Neuronal stem cell (in vitro differentiated cells): ENCODE measurements around the gene NFYC.
A peak's percentile ranks its signal among the peaks of the same experiment; 100 is the strongest.

Source experiments
- DNase-seq: peaks from one replicate; pipeline ENCODE4 v3.0.0-alpha.2; 2013; ENCODE audit warnings: low spot score
- H2AFZ ChIP-seq: one replicate; pipeline ENCODE4 v1.6.1; 2013; ENCODE audit warnings: mild to moderate bottlenecking, low read length, inconsistent platforms
- H2AK5ac ChIP-seq: 2 replicates; pipeline ENCODE4 v1.6.1; 2013; ENCODE audit warnings: low read depth, mild to moderate bottlenecking, inconsistent platforms, low read length, moderate library complexity, mixed read lengths
- H2BK120ac ChIP-seq: 2 replicates; pipeline ENCODE4 v1.6.1; 2013; ENCODE audit warnings: low read depth, mild to moderate bottlenecking, inconsistent platforms, low read length, moderate library complexity, mixed read lengths
- H2BK12ac ChIP-seq: one replicate; pipeline ENCODE4 v1.6.1; 2013; ENCODE audit warnings: low read length, inconsistent platforms
- H2BK15ac ChIP-seq: 2 replicates; pipeline ENCODE4 v1.6.1; 2013; ENCODE audit warnings: mild to moderate bottlenecking, low read length, inconsistent platforms, mixed read lengths
- H2BK5ac ChIP-seq: one replicate; pipeline ENCODE4 v1.6.1; 2013; ENCODE audit warnings: inconsistent platforms, mild to moderate bottlenecking, low read length, moderate library complexity
- H3K14ac ChIP-seq: one replicate; pipeline ENCODE4 v1.6.1; 2013; ENCODE audit warnings: low read length, inconsistent platforms
- H3K18ac ChIP-seq: 2 replicates; pipeline ENCODE4 v1.6.1; 2013; ENCODE audit warnings: low read length, inconsistent platforms
- H3K23ac ChIP-seq: 2 replicates; pipeline ENCODE4 v1.6.1; 2013; ENCODE audit warnings: low read depth, mild to moderate bottlenecking, mixed read lengths, low read length, inconsistent platforms; ENCODE audit not compliant: poor library complexity
- H3K27ac ChIP-seq: replicated peaks from 3 replicates; pipeline ENCODE4 v1.5.1; 2013; ENCODE audit warnings: low read length, inconsistent platforms
- H3K27me3 ChIP-seq, 3 experiments: 2 replicates each; pipeline ENCODE4 v1.6.1; 2013; ENCODE audit warnings: low read length in 3 of 3, mild to moderate bottlenecking in 2 of 3, inconsistent platforms in 1 of 3, low read depth in 1 of 3, mixed read lengths in 1 of 3, moderate library complexity in 1 of 3; ENCODE audit not compliant: control insufficient read depth in 3 of 3, insufficient read depth in 3 of 3
- H3K36me3 ChIP-seq, 2 donors: replicated peaks in 1 of 2; 2 replicates each; pipeline ENCODE4 v1.6.1; 2013; ENCODE audit warnings: low read length in 2 of 2; ENCODE audit not compliant: control insufficient read depth in 2 of 2, insufficient read depth in 2 of 2
- H3K4ac ChIP-seq: 2 replicates; pipeline ENCODE4 v1.6.1; 2013; ENCODE audit warnings: inconsistent platforms, mild to moderate bottlenecking, low read length, moderate library complexity
- H3K4me1 ChIP-seq, 2 donors: 1 replicate in 1 of 2; 2 replicates in 1 of 2; pipeline ENCODE4 v1.6.1; 2013; ENCODE audit warnings: low read length in 2 of 2, low read depth in 1 of 2; ENCODE audit not compliant: control insufficient read depth in 2 of 2, insufficient read depth in 1 of 2
- H3K4me2 ChIP-seq: one replicate; pipeline ENCODE4 v1.6.1; 2013; ENCODE audit warnings: mild to moderate bottlenecking, low read length, inconsistent platforms; ENCODE audit not compliant: insufficient read depth, poor library complexity, severe bottlenecking
- H3K4me3 ChIP-seq, 2 donors: 2 replicates each; pipeline ENCODE4 v1.5.1; 2013; ENCODE audit warnings: low read length in 2 of 2, mild to moderate bottlenecking in 2 of 2, inconsistent platforms in 1 of 2, moderate library complexity in 1 of 2
- H3K79me1 ChIP-seq: one replicate; pipeline ENCODE4 v1.6.1; 2013; ENCODE audit warnings: low read depth, mild to moderate bottlenecking, inconsistent platforms, low read length, moderate library complexity
- H3K9ac ChIP-seq: one replicate; pipeline ENCODE4 v1.6.1; 2013; ENCODE audit warnings: mild to moderate bottlenecking, low read depth, low read length, inconsistent platforms; ENCODE audit not compliant: poor library complexity
- H3K9me3 ChIP-seq, 2 donors: replicated peaks in 1 of 2; 2 replicates each; pipeline versions ENCODE3 to v1.6.1; 2013; ENCODE audit warnings: low read length in 2 of 2, mild to moderate bottlenecking in 2 of 2, inconsistent platforms in 1 of 2, low read depth in 1 of 2, mixed read lengths in 1 of 2, moderate library complexity in 1 of 2; ENCODE audit not compliant: control insufficient read depth in 2 of 2, insufficient read depth in 1 of 2
- H4K8ac ChIP-seq: one replicate; pipeline ENCODE4 v1.6.1; 2013; ENCODE audit warnings: low read depth, mild to moderate bottlenecking, inconsistent platforms, low read length, moderate library complexity
- H4K91ac ChIP-seq: one replicate; pipeline ENCODE4 v1.6.1; 2013; ENCODE audit warnings: low read length, low read depth, mild to moderate bottlenecking, inconsistent platforms; ENCODE audit not compliant: poor library complexity
- WGBS, 2 donors: extraction: QIAGEN DNeasy Blood & Tissue Kit; methylation state at CpG; one replicate each; pipeline ENCODE4 v1.1.7; 2013; ENCODE audit warnings: missing lambda C conversion rate in 2 of 2, mixed read lengths in 1 of 2; ENCODE audit not compliant: insufficient read length in 2 of 2, insufficient replicate concordance in 1 of 2; ENCODE audit errors: extremely low coverage in 2 of 2; 5-methylcytosine and 5-hydroxymethylcytosine counted together

Gene NFYC

DNA sequence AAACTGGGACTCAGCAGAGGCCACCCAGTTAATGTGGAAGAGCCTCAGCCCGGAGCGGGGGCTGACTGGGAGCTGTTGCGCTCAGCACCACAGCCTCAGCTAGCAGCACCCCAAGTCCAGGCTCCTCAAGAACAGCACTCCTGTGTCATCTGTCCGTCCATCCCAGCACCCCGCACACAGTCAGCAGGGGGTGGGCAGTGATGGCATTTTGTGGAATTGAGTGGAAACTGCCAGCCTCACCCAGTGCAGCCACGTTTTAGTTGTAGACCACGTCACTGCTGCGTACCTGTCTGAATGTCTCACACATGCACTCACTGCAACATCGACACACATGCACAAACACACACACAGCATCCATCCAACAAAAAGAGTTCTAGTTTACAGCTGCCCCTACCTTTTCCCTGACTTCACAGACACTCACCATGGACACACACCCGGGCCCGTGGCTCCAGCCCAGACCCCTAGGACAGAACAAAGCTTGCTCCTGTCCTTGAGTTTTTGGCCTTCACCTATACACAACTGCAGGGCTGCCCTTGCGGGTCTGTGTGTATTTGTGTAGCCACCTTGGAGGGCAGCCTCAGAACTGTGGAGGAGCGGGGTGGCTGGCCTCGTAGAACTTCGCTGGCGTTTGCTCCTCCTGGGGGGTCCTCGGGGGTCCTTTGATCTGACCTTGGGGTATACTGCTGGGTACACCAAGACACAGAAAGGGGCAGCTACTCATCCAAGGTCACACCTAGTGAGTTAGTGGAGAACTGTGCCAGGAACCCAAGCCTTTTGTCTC, 97.2 kb downstream of the NFYC start:
- Histone ChIP-seq H3K79me1 (peaks cover 3% of the 10 kb centered on the region), H2AK5ac (peak overlapping the region; percentile 53), H3K14ac (peak overlapping the region; percentile 51), H2AFZ (no peak overlapping the region), H3K36me3 (no peaks in the 10 kb centered on the region), H3K4me2 (no peak overlapping the region), H2BK15ac (no peak overlapping the region), H3K4ac (no peak overlapping the region), H3K27me3 (peaks cover 0 to 91% (median 3%) of the 10 kb centered on the region in 3 experiments), H4K8ac (no peak overlapping the region), H3K4me3 (peak overlapping the region in 1 of 2 donors; percentile 13), H3K27ac (no peak overlapping the region), H2BK5ac (no peak overlapping the region), H2BK120ac (no peak overlapping the region), H3K9me3 (no peaks in the 10 kb centered on the region), H3K23ac (peak overlapping the region; percentile 53), H2BK12ac (no peak overlapping the region), H3K18ac (peak overlapping the region; percentile 46), H4K91ac (peak overlapping the region; percentile 44), H3K9ac (peak overlapping the region; percentile 10), H3K4me1 (peaks cover 8 to 13% of the 10 kb centered on the region in 2 donors)
- DNase-seq = no peak
- no CpG with 5 or more reads among the region's 17 CpGs for WGBS, 2 donors

DNA sequence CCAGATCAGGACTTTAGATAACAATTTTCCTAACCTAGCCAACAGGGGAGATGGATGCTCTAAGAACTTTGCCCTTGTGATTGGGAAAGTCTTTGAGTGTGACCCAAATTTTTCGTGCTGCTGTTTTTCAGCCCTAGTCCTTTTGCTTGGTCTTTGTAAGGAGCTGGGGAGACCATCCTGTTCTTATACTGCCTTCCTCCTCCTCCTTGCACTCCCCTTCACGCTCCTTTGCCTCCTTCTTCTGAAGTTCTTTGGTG, 97.8 kb downstream of the NFYC start:
- Histone ChIP-seq H3K79me1 (peaks cover 3% of the 10 kb centered on the region), H3K36me3 (no peaks in the 10 kb centered on the region), H3K4me1 (peaks cover 8 to 13% of the 10 kb centered on the region in 2 donors), H2BK120ac (no peak overlapping the region), H3K23ac (no peak overlapping the region), H3K14ac (no peak overlapping the region), H3K27me3 (peaks cover 0 to 95% (median 3%) of the 10 kb centered on the region in 3 experiments), H3K18ac (no peak overlapping the region), H2BK5ac (no peak overlapping the region), H3K4ac (no peak overlapping the region), H3K27ac (no peak overlapping the region), H4K91ac (no peak overlapping the region), H2AK5ac (peak overlapping the region; percentile 53), H4K8ac (no peak overlapping the region), H2BK12ac (no peak overlapping the region), H3K4me3 (no peak overlapping the region), H3K4me2 (no peak overlapping the region), H2BK15ac (no peak overlapping the region), H2AFZ (no peak overlapping the region), H3K9ac (no peak overlapping the region), H3K9me3 (no peaks in the 10 kb centered on the region)
- DNase-seq = no peak
- no CpG with 5 or more reads among the region's 2 CpGs for WGBS, 2 donors

- no peak overlapping the region for H2AK5ac ChIP-seq
These were observed 98.3 kb downstream of the NFYC start for GRCh38 chr1:40789661-40790430.

GRCh38 chr1:40792036-40792435, 100.5 kb downstream of the NFYC start:
- Histone ChIP-seq H3K14ac (no peak overlapping the region), H3K4me1 (peaks cover 0 to 10% of the 10 kb centered on the region in 2 donors), H2BK12ac (no peak overlapping the region), H2BK5ac (no peak overlapping the region), H3K27me3 (peaks cover 0 to 75% (median 0%) of the 10 kb centered on the region in 3 experiments), H3K4me3 (no peak overlapping the region), H2AFZ (no peak overlapping the region), H3K27ac (no peak overlapping the region), H3K4me2 (no peak overlapping the region), H2BK15ac (peak overlapping the region; percentile 62), H3K79me1 (peaks cover 3% of the 10 kb centered on the region), H2AK5ac (no peak overlapping the region), H2BK120ac (no peak overlapping the region), H3K9ac (no peak overlapping the region), H3K36me3 (no peaks in the 10 kb centered on the region), H4K8ac (no peak overlapping the region), H3K18ac (no peak overlapping the region), H3K23ac (no peak overlapping the region), H4K91ac (no peak overlapping the region), H3K9me3 (no peaks in the 10 kb centered on the region), H3K4ac (no peak overlapping the region)
- WGBS, 2 donors = no CpG with 5 or more reads among the region's 7 CpGs
- no peak for DNase-seq

More at GRCh38 chr1:40789661-40790430, 98.3 kb downstream of the NFYC start:
- Histone ChIP-seq H3K36me3 (no peaks in the 10 kb centered on the region), H3K9ac (no peak overlapping the region), H4K91ac (no peak overlapping the region), H2BK12ac (no peak overlapping the region), H3K4me2 (no peak overlapping the region), H3K4ac (no peak overlapping the region), H3K18ac (no peak overlapping the region), H2AFZ (no peak overlapping the region), H3K27ac (no peak overlapping the region), H3K23ac (no peak overlapping the region), H3K4me1 (peaks cover 6 to 10% of the 10 kb centered on the region in 2 donors), H2BK15ac (no peak overlapping the region), H3K27me3 (peaks cover 0 to 91% (median 3%) of the 10 kb centered on the region in 3 experiments), H2BK120ac (no peak overlapping the region), H4K8ac (no peak overlapping the region), H3K4me3 (no peak overlapping the region), H3K9me3 (no peaks in the 10 kb centered on the region), H3K79me1 (peaks cover 3% of the 10 kb centered on the region), H3K14ac (no peak overlapping the region), H2BK5ac (no peak overlapping the region)
- no peak for DNase-seq
- WGBS, 2 donors = no CpG with 5 or more reads among the region's 13 CpGs
